ENCODE results near the gene OMG.
"Not testable (repeated sequence)": the region's sequence is repeated elsewhere in the genome, so short reads cannot be mapped to it uniquely, and the experiment has no call there.

Gene OMG

GRCh38 chr17:31297090-31297489 lies at the start of gene OMG:
OMG (minus strand) TSS chr17:31297239; CDS start chr17:31296331, 908 bp downstream.
- no peak for FAIRE-seq

GRCh38 chr17:31345191-31345747 lies 48.2 kb upstream of the OMG start:
- not testable (repeated sequence) for FAIRE-seq

- no peak for FAIRE-seq
These were observed 43.0 kb upstream of the OMG start for GRCh38 chr17:31339906-31340661.

- no peak for FAIRE-seq
These were observed 32.2 kb upstream of the OMG start for GRCh38 chr17:31329221-31329620.

GRCh38 chr17:31328160-31328535 lies 31.1 kb upstream of the OMG start:
- FAIRE-seq = no peak

GRCh38 chr17:31327534-31328159 lies 30.6 kb upstream of the OMG start:
- FAIRE-seq = no peak

GRCh38 chr17:31323551-31323950 lies 26.5 kb upstream of the OMG start:
- no peak for FAIRE-seq

GRCh38 chr17:31321966-31322365 lies 24.9 kb upstream of the OMG start:
- no peak for FAIRE-seq

- FAIRE-seq = no peak
These were observed 24.4 kb upstream of the OMG start, which contains the start of gene EVI2A for GRCh38 chr17:31321481-31321880. EVI2A (minus strand) TSS chr17:31321622; CDS start chr17:31319013, 2,609 bp downstream.

- no peak for FAIRE-seq
These were observed 23.8 kb upstream of the OMG start for GRCh38 chr17:31320791-31321190.

GRCh38 chr17:31320241-31320640 lies 23.2 kb upstream of the OMG start:
- FAIRE-seq = no peak

GRCh38 chr17:31318851-31319661 lies 22.0 kb upstream of the OMG start:
- FAIRE-seq = no peak

GRCh38 chr17:31318298-31318801 lies 21.3 kb upstream of the OMG start:
- FAIRE-seq = no peak

- no peak for FAIRE-seq
These were observed 17.7 kb upstream of the OMG start for GRCh38 chr17:31314782-31315100.

- FAIRE-seq = no peak
These were observed 17.1 kb upstream of the OMG start, which contains the start of gene EVI2B for GRCh38 chr17:31313982-31314781. EVI2B (minus strand) TSS chr17:31314054; CDS start chr17:31305609, 8,445 bp downstream.

- FAIRE-seq = not testable (repeated sequence)
These were observed 15.2 kb upstream of the OMG start for GRCh38 chr17:31312223-31312622.

- no peak for FAIRE-seq
These were observed 14.5 kb upstream of the OMG start for GRCh38 chr17:31311526-31311925.

- no peak for FAIRE-seq
These were observed 13.8 kb upstream of the OMG start for GRCh38 chr17:31310886-31311285.

- no peak for FAIRE-seq
These were observed 13.2 kb upstream of the OMG start for GRCh38 chr17:31310260-31310659.

- FAIRE-seq = no peak
These were observed 12.5 kb upstream of the OMG start for GRCh38 chr17:31309556-31309955.

GRCh38 chr17:31308372-31309334 lies 11.6 kb upstream of the OMG start:
- FAIRE-seq = no peak

All from TTC549 (cell line).